G401.6 (cell line): ENCODE measurements around the gene NOG.

Experiments used
- FAIRE-seq: peaks from 2 replicates; lab custom pipeline; 2012; peaks lifted over from hg19 to GRCh38; lab: Jason Lieb, UNC

The NOG gene

GRCh38 chr17:56597495-56597990, 4.0 kb downstream of the NOG start:
- FAIRE-seq: no peak

GRCh38 chr17:56598466-56598865, 5.0 kb downstream of the NOG start:
- no peak for FAIRE-seq

GRCh38 chr17:56599088-56599487, 5.6 kb downstream of the NOG start:
- no peak for FAIRE-seq

GRCh38 chr17:56599566-56599965, 6.1 kb downstream of the NOG start:
- FAIRE-seq: no peak

GRCh38 chr17:56600256-56600655, 6.8 kb downstream of the NOG start:
- FAIRE-seq: no peak

GRCh38 chr17:56601591-56601990, 8.1 kb downstream of the NOG start:
- no peak for FAIRE-seq

- FAIRE-seq: no peak
Measured at GRCh38 chr17:56602292-56603130, 9.0 kb downstream of the NOG start.

- FAIRE-seq: no peak
Measured at GRCh38 chr17:56603486-56604238, 10.2 kb downstream of the NOG start.

- FAIRE-seq: no peak
Measured at GRCh38 chr17:56604691-56605290, 11.3 kb downstream of the NOG start.

- no peak for FAIRE-seq
Measured at GRCh38 chr17:56608944-56609343, 15.4 kb downstream of the NOG start.

GRCh38 chr17:56610321-56610720, 16.8 kb downstream of the NOG start:
- no peak for FAIRE-seq

GRCh38 chr17:56613131-56613530, 19.6 kb downstream of the NOG start:
- FAIRE-seq: no peak

- no peak for FAIRE-seq
Measured at GRCh38 chr17:56614522-56614921, 21.0 kb downstream of the NOG start.

- FAIRE-seq: no peak
Measured at GRCh38 chr17:56616239-56616638, 22.7 kb downstream of the NOG start.

- FAIRE-seq: no peak
Measured at GRCh38 chr17:56623383-56623782, 29.9 kb downstream of the NOG start.

GRCh38 chr17:56624309-56624708, 30.8 kb downstream of the NOG start:
- no peak for FAIRE-seq

- no peak for FAIRE-seq
Measured at GRCh38 chr17:56624912-56625311, 31.4 kb downstream of the NOG start.

GRCh38 chr17:56629531-56630075, 36.1 kb downstream of the NOG start:
- no peak for FAIRE-seq

- FAIRE-seq: no peak
Measured at GRCh38 chr17:56630202-56630601, 36.7 kb downstream of the NOG start.

GRCh38 chr17:56633681-56634080, 40.2 kb downstream of the NOG start:
- no peak for FAIRE-seq

GRCh38 chr17:56635641-56636040, 42.1 kb downstream of the NOG start:
- no peak for FAIRE-seq

- FAIRE-seq: no peak
Measured at GRCh38 chr17:56636265-56636664, 42.8 kb downstream of the NOG start.

- FAIRE-seq: no peak
Measured at GRCh38 chr17:56637254-56637653, 43.8 kb downstream of the NOG start.
